ENCODE data around the gene CTNND1.
A peak's percentile ranks its signal among the peaks of the same experiment; 100 is the strongest.

CTNND1 gene

DNA sequence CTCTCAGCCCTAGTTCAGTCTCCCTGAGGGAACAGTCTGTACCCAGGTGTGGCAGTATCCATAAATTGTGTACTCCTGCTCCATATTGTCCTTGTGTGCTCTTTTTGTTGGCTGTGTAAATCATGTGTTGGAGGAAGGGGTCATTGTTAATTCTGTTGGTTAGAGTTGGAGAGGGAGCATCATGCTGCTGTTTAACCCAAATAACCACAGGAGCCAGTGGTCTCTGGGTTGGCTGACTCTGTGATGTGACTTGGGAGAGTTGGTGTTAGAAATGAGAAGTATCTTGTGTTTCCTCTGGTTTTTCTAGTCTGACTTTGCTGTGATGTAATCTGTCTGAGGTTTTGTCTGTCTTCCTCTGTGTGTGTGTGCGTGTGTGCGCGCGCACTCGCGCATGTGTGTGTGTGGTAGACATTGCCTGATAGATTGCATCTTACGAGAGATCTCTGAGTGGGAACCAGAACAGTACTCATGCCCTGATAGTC lies 30.5 kb downstream of the CTNND1 start:
- Histone ChIP-seq H3K27ac (ENCODE audit: low read length) (no peak overlapping the region), H3K4me3 (ENCODE audit: low read length in 2 of 2) (no peak overlapping the region), H3K9ac (ENCODE audit: low read length in 2 of 2) (no peak overlapping the region), H3K9me3 (ENCODE audit: control insufficient read depth in 2 of 2, low read length in 2 of 2) (no peaks in the 10 kb centered on the region), H3K4me1 (ENCODE audit: control insufficient read depth, insufficient read depth, low read length) (peaks cover 17% of the 10 kb centered on the region), H3K27me3 (ENCODE audit: control insufficient read depth in 1 of 2, insufficient read depth in 2 of 2, low read length in 2 of 2) (no peaks in the 10 kb centered on the region), H3K36me3 (ENCODE audit: control insufficient read depth in 2 of 2, insufficient read depth in 2 of 2, low read length in 2 of 2) (peaks cover 26 to 30% of the 10 kb centered on the region in 2 donors)

- H3K4me3 ChIP-seq (ENCODE audit: low read length in 2 of 2), result no peak overlapping the region
- H3K4me1 ChIP-seq (ENCODE audit: control insufficient read depth, insufficient read depth, low read length), result peaks cover 17% of the 10 kb centered on the region
- H3K9ac ChIP-seq (ENCODE audit: low read length in 2 of 2), result no peak overlapping the region
- no peaks in the 10 kb centered on the region for H3K27me3 ChIP-seq (ENCODE audit: control insufficient read depth in 1 of 2, insufficient read depth in 2 of 2, low read length in 2 of 2)
- H3K36me3 ChIP-seq (ENCODE audit: control insufficient read depth in 2 of 2, insufficient read depth in 2 of 2, low read length in 2 of 2), result peaks cover 26 to 32% of the 10 kb centered on the region in 2 donors
- no peak overlapping the region for H3K27ac ChIP-seq (ENCODE audit: low read length)
- no peaks in the 10 kb centered on the region for H3K9me3 ChIP-seq (ENCODE audit: control insufficient read depth in 2 of 2, low read length in 2 of 2)
Measured at GRCh38 chr11:57792870-57793269, 31.3 kb downstream of the CTNND1 start.

- no peak overlapping the region for H3K27ac ChIP-seq (ENCODE audit: low read length)
- peaks cover 19% of the 10 kb centered on the region for H3K4me1 ChIP-seq (ENCODE audit: control insufficient read depth, insufficient read depth, low read length)
- H3K4me3 ChIP-seq (ENCODE audit: low read length in 2 of 2), result no peak overlapping the region
- H3K27me3 ChIP-seq (ENCODE audit: control insufficient read depth in 1 of 2, insufficient read depth in 2 of 2, low read length in 2 of 2), result no peaks in the 10 kb centered on the region
- H3K36me3 ChIP-seq (ENCODE audit: control insufficient read depth in 2 of 2, insufficient read depth in 2 of 2, low read length in 2 of 2), result peaks cover 29 to 35% of the 10 kb centered on the region in 2 donors
- H3K9me3 ChIP-seq (ENCODE audit: control insufficient read depth in 2 of 2, low read length in 2 of 2), result no peaks in the 10 kb centered on the region
- no peak overlapping the region for H3K9ac ChIP-seq (ENCODE audit: low read length in 2 of 2)
Measured at GRCh38 chr11:57793351-57794115, 31.9 kb downstream of the CTNND1 start.

- peaks cover 38 to 47% of the 10 kb centered on the region in 2 donors for H3K36me3 ChIP-seq (ENCODE audit: control insufficient read depth in 2 of 2, insufficient read depth in 2 of 2, low read length in 2 of 2)
Measured at GRCh38 chr11:57798905-57799559, 37.4 kb downstream of the CTNND1 start.

GRCh38 chr11:57800444-57801182 lies 39.0 kb downstream of the CTNND1 start:
- Histone ChIP-seq H3K4me3 (ENCODE audit: low read length in 2 of 2) (no peak overlapping the region), H3K9me3 (ENCODE audit: control insufficient read depth in 2 of 2, low read length in 2 of 2) (no peaks in the 10 kb centered on the region), H3K27me3 (ENCODE audit: control insufficient read depth in 1 of 2, insufficient read depth in 2 of 2, low read length in 2 of 2) (no peaks in the 10 kb centered on the region), H3K4me1 (ENCODE audit: control insufficient read depth, insufficient read depth, low read length) (peaks cover 13% of the 10 kb centered on the region), H3K27ac (ENCODE audit: low read length) (peak overlapping the region; percentile 58), H3K9ac (ENCODE audit: low read length in 2 of 2) (no peak overlapping the region), H3K36me3 (ENCODE audit: control insufficient read depth in 2 of 2, insufficient read depth in 2 of 2, low read length in 2 of 2) (peaks cover 48 to 50% of the 10 kb centered on the region in 2 donors)

More at GRCh38 chr11:57798905-57799559, 37.4 kb downstream of the CTNND1 start:
- peak overlapping the region in 1 of 2 donors; percentile 8 for H3K4me3 ChIP-seq (ENCODE audit: low read length in 2 of 2)
- H3K9ac ChIP-seq (ENCODE audit: low read length in 2 of 2), result peak overlapping the region in 1 of 2 donors; percentile 21
- H3K27ac ChIP-seq (ENCODE audit: low read length), result peak overlapping the region; percentile 37
- no peaks in the 10 kb centered on the region for H3K27me3 ChIP-seq (ENCODE audit: control insufficient read depth in 1 of 2, insufficient read depth in 2 of 2, low read length in 2 of 2)
- H3K4me1 ChIP-seq (ENCODE audit: control insufficient read depth, insufficient read depth, low read length), result peaks cover 13% of the 10 kb centered on the region
- H3K9me3 ChIP-seq (ENCODE audit: control insufficient read depth in 2 of 2, low read length in 2 of 2), result no peaks in the 10 kb centered on the region

DNA sequence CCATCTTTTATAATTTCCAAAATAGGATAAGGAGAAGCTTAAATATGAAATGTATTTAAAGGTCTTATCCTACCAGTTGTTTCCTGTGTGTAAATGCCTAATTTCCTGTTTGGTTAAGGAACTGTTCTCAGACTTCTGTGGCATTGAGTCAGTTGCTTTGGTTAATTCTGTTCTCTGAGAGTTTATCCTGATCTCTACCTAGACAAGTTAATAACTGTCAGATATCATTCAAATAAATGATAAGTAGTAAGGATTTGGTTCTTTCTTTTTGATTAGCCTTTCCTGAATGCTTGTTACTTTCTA lies 39.5 kb downstream of the CTNND1 start:
- Histone ChIP-seq H3K4me3 (ENCODE audit: low read length in 2 of 2) (no peak overlapping the region), H3K36me3 (ENCODE audit: control insufficient read depth in 2 of 2, insufficient read depth in 2 of 2, low read length in 2 of 2) (peaks cover 50 to 52% of the 10 kb centered on the region in 2 donors), H3K27me3 (ENCODE audit: control insufficient read depth in 1 of 2, insufficient read depth in 2 of 2, low read length in 2 of 2) (no peaks in the 10 kb centered on the region), H3K27ac (ENCODE audit: low read length) (no peak overlapping the region), H3K4me1 (ENCODE audit: control insufficient read depth, insufficient read depth, low read length) (peaks cover 13% of the 10 kb centered on the region), H3K9ac (ENCODE audit: low read length in 2 of 2) (no peak overlapping the region), H3K9me3 (ENCODE audit: control insufficient read depth in 2 of 2, low read length in 2 of 2) (no peaks in the 10 kb centered on the region)

DNA sequence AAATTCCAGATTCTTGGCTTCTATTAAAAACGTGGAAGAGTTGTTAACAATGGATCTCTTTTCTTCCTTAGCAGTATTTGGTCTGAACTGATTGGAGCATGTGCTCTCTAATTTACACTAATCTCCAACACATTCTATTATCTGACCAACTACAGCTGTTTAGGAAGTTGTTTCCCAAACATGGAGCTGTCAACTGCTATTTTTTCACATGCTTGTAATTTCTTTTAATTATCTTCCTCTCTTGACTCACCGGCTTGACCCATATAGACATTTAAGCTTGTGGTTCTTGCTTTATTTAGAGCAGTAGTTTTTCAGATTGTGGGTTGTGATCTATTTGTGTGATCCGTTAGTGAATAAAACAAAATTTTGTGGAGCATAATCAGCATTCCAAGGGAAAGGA lies 40.8 kb downstream of the CTNND1 start:
- H3K9ac ChIP-seq (ENCODE audit: low read length in 2 of 2), result no peak overlapping the region
- peaks cover 13% of the 10 kb centered on the region for H3K4me1 ChIP-seq (ENCODE audit: control insufficient read depth, insufficient read depth, low read length)
- no peaks in the 10 kb centered on the region for H3K27me3 ChIP-seq (ENCODE audit: control insufficient read depth in 1 of 2, insufficient read depth in 2 of 2, low read length in 2 of 2)
- H3K27ac ChIP-seq (ENCODE audit: low read length), result no peak overlapping the region
- peaks cover 50 to 53% of the 10 kb centered on the region in 2 donors for H3K36me3 ChIP-seq (ENCODE audit: control insufficient read depth in 2 of 2, insufficient read depth in 2 of 2, low read length in 2 of 2)
- no peaks in the 10 kb centered on the region for H3K9me3 ChIP-seq (ENCODE audit: control insufficient read depth in 2 of 2, low read length in 2 of 2)
- H3K4me3 ChIP-seq (ENCODE audit: low read length in 2 of 2), result no peak overlapping the region

GRCh38 chr11:57804466-57804865 lies 42.9 kb downstream of the CTNND1 start:
- no peaks in the 10 kb centered on the region for H3K9me3 ChIP-seq (ENCODE audit: control insufficient read depth in 2 of 2, low read length in 2 of 2)
- peaks cover 60 to 62% of the 10 kb centered on the region in 2 donors for H3K36me3 ChIP-seq (ENCODE audit: control insufficient read depth in 2 of 2, insufficient read depth in 2 of 2, low read length in 2 of 2)
- H3K27ac ChIP-seq (ENCODE audit: low read length), result no peak overlapping the region
- no peaks in the 10 kb centered on the region for H3K27me3 ChIP-seq (ENCODE audit: control insufficient read depth in 1 of 2, insufficient read depth in 2 of 2, low read length in 2 of 2)
- H3K4me1 ChIP-seq (ENCODE audit: control insufficient read depth, insufficient read depth, low read length), result peaks cover under 1% of the 10 kb centered on the region
- no peak overlapping the region for H3K9ac ChIP-seq (ENCODE audit: low read length in 2 of 2)
- no peak overlapping the region for H3K4me3 ChIP-seq (ENCODE audit: low read length in 2 of 2)

GRCh38 chr11:57805780-57806179 lies 44.2 kb downstream of the CTNND1 start:
- Histone ChIP-seq H3K9ac (ENCODE audit: low read length in 2 of 2) (no peak overlapping the region), H3K36me3 (ENCODE audit: control insufficient read depth in 2 of 2, insufficient read depth in 2 of 2, low read length in 2 of 2) (peaks cover 71% of the 10 kb centered on the region in 2 donors), H3K27ac (ENCODE audit: low read length) (no peak overlapping the region), H3K4me3 (ENCODE audit: low read length in 2 of 2) (no peak overlapping the region), H3K27me3 (ENCODE audit: control insufficient read depth in 1 of 2, insufficient read depth in 2 of 2, low read length in 2 of 2) (no peaks in the 10 kb centered on the region), H3K4me1 (ENCODE audit: control insufficient read depth, insufficient read depth, low read length) (no peaks in the 10 kb centered on the region), H3K9me3 (ENCODE audit: control insufficient read depth in 2 of 2, low read length in 2 of 2) (no peaks in the 10 kb centered on the region)

- H3K9ac ChIP-seq (ENCODE audit: low read length in 2 of 2), result no peak overlapping the region
- H3K9me3 ChIP-seq (ENCODE audit: control insufficient read depth in 2 of 2, low read length in 2 of 2), result no peaks in the 10 kb centered on the region
- no peaks in the 10 kb centered on the region for H3K4me1 ChIP-seq (ENCODE audit: control insufficient read depth, insufficient read depth, low read length)
- no peak overlapping the region for H3K4me3 ChIP-seq (ENCODE audit: low read length in 2 of 2)
- H3K27ac ChIP-seq (ENCODE audit: low read length), result no peak overlapping the region
- peaks cover 76 to 80% of the 10 kb centered on the region in 2 donors for H3K36me3 ChIP-seq (ENCODE audit: control insufficient read depth in 2 of 2, insufficient read depth in 2 of 2, low read length in 2 of 2)
- H3K27me3 ChIP-seq (ENCODE audit: control insufficient read depth in 1 of 2, insufficient read depth in 2 of 2, low read length in 2 of 2), result no peaks in the 10 kb centered on the region
Measured at GRCh38 chr11:57812634-57813033, 51.0 kb downstream of the CTNND1 start.

Measured in stomach smooth muscle (tissue), 2 donors.